GM21529 (cell line): ENCODE data around the gene WDHD1.
A peak's percentile ranks its signal among the peaks of the same experiment; 100 is the strongest.
"Not testable (repeated sequence)": the region's sequence is repeated elsewhere in the genome, so short reads cannot be mapped to it uniquely, and the experiment has no call there.

Experiments used
- ATAC-seq: cut with Tn5 transposase; IDR thresholded peaks from one replicate; pipeline ENCODE4 v1.9.1; 2021; ENCODE audit not compliant: unreplicated experiment

WDHD1 gene, protein sequence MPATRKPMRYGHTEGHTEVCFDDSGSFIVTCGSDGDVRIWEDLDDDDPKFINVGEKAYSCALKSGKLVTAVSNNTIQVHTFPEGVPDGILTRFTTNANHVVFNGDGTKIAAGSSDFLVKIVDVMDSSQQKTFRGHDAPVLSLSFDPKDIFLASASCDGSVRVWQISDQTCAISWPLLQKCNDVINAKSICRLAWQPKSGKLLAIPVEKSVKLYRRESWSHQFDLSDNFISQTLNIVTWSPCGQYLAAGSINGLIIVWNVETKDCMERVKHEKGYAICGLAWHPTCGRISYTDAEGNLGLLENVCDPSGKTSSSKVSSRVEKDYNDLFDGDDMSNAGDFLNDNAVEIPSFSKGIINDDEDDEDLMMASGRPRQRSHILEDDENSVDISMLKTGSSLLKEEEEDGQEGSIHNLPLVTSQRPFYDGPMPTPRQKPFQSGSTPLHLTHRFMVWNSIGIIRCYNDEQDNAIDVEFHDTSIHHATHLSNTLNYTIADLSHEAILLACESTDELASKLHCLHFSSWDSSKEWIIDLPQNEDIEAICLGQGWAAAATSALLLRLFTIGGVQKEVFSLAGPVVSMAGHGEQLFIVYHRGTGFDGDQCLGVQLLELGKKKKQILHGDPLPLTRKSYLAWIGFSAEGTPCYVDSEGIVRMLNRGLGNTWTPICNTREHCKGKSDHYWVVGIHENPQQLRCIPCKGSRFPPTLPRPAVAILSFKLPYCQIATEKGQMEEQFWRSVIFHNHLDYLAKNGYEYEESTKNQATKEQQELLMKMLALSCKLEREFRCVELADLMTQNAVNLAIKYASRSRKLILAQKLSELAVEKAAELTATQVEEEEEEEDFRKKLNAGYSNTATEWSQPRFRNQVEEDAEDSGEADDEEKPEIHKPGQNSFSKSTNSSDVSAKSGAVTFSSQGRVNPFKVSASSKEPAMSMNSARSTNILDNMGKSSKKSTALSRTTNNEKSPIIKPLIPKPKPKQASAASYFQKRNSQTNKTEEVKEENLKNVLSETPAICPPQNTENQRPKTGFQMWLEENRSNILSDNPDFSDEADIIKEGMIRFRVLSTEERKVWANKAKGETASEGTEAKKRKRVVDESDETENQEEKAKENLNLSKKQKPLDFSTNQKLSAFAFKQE

DNA sequence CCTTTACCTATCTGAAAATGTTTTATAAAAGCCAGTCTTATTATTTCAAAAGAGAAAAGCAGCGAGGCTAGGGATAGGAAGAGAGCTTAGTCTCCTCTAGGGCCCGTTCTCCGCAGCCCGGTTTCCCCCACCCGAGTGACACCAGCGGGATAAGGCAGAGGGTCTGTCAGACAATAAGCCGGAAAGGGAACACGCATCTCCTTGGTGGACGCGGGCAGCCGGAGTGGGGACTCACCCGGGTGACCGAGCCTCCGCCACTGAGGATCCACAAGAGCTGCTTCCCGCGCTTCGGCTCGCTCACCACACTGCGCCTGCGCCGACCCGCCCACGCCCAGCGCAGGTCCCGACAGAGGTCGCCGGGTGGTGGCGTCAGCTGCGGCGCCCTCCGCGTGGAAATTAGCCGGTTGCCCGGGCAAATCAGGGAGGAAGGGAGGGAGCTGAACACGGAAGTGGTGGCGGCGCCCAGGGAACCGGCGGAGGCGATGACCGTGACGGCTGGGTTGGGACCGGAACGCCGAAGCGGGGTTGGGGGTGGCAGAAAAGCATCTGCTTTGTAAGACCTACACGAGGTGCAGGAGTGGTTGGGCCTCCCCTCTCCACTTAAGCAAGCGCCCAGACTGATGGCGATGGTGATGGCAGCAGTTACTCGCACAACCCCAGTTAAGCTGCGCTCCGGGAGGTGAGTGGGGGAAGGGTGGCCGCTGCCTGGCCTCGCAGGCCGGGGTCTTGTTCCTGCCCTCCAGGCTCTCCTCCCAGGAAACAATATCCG, at the start of gene WDHD1, which contains the start of gene SOCS4:
TSS of gene WDHD1 (minus strand) at position 307 of the 769 bp plus-strand sequence. CDS start 312 bp downstream, outside the sequence.
TSS of gene SOCS4 (plus strand) at position 444 of the 769 bp plus-strand sequence. CDS start 15,806 bp downstream, outside the sequence.
- ATAC-seq, result peak; percentile 94

DNA sequence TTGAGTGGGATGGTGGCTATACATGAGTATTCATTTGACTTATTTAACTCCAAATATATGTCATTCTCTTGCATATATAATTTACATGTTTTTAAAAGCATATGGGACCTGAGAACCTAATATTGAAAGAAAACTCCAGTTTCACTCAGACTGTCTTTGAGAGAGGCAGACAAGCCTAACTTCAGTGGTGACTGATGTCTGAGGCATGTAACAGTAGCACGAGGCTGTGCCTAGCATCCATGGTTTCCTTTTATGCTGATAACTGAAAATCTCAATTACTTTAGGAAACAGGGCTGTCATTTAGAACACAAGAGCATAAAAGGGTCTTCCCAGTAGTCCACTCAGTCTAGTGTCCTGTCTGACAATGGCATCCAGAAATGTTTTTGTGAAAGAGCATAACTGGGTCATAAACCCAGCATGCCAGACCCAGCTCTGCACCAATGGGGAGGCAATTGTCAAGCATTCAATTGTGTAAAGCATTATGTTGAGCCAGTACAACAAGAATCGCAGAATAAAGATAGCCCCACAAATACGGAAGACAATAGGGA, 48.8 kb upstream of the WDHD1 start:
- ATAC-seq, result no peak

DNA sequence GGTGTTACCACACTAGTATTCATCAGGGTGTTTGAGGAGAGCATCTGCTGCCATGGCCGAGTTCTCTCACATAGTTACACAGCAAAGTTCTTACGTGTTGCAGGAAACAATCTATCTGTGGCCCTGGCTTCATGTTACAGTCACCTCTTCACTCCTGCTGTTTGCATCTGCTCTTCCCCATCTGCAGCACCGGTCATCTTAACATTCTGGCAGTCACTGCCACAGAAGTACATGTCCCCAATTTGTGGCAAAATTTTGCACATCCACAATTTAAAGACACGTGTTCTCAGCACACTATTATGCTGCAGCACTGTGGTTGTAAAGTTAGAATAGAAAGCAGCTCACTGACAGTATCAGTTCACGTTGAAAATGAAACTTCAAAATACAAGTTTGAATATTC, 47.8 kb upstream of the WDHD1 start:
- ATAC-seq, result peak; percentile 48

DNA sequence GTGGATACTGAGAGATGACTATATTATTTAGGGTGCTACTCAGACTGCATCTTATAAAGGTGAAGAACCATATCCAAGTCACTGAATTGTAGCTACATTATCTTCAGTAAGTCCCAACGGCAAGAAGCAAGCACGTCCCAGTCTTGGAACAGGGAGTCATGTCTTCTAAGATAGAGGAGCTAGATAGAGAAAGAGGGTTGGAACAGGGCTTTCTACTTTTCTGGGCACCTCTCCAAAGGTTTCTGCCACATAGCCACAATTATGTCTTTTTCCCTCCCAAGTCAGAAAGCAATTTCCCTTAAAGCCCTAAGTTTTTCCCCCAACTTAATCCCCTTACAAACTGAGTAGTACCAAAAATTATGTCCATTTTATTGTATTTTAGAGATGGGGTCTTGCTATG, 47.0 kb upstream of the WDHD1 start:
- no peak for ATAC-seq

DNA sequence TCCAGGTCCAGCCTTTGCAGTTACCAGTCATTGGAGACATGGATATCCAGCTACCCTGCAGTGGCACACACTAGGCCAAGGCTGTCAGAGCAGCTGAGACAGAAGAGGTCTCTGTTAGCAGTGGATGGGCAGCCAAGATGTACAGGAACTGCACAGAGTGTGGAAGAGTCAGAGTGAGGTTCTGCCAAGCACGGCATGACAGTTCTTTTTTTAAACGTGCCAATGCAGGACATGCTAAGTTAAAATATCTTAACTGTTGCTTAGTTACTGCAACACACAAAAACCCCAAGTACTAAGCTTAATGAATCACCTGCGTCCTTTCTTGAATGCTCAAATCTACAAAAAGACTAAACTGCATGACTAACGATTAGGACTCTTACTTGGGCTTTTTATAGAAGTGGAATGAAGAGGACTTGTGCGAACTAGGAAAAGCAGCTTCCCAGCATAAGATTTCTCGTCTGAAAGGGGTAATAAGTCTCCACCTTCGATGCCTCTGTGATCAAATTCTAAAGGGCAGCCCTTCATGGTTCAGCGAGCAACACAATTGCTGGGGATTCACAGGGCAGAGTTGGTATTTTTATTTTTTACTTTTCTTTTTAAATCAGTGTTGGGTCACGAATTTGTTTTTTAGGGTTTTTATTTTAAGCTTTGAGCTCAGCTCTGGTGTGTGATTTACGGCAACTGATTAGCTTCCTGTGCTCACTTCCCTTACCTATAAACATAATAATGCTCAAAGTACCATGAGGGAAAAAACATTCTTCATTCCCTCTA, 45.2 kb upstream of the WDHD1 start:
- ATAC-seq, result peak; percentile 49

DNA sequence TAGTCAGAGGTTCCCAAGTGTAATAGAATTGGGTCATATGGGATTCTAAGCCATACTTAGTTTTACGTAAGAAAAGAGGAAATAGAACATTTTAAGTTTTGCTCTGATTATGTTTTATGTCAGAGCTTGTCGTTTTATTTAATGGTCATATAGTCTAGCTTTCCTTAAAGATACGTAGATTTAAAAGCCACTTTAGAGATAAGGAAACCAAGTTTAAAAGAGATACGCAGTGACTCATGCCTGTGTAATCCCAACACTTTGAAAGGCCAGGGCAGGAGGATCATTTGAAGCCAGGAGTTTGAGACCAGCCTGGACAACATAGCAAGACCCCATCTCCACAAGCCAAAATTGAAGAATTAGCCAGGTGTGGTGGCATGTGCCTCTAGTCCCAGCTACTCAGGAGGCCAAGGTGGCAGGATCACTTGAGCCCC, 44.1 kb upstream of the WDHD1 start:
- ATAC-seq, result no peak

DNA sequence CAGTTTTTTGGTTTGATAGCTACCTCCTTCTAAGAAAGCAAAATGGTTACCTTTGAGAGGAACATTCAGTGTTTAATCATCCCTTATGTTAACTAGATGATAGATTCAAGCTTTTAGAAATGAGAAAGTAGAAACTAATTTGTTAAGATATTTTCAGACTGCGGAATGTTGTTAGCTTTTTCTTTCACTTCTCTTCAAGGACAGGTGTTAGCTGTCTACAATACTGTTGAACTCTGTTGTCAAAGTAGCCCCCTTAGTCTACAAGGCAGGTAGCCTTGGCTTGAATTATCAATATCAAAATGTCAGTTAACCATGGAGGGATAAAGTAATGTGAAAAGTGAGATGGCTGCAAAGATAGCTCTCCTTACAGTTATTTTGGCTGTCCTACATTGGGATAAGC, 39.3 kb upstream of the WDHD1 start:
- ATAC-seq, result no peak

DNA sequence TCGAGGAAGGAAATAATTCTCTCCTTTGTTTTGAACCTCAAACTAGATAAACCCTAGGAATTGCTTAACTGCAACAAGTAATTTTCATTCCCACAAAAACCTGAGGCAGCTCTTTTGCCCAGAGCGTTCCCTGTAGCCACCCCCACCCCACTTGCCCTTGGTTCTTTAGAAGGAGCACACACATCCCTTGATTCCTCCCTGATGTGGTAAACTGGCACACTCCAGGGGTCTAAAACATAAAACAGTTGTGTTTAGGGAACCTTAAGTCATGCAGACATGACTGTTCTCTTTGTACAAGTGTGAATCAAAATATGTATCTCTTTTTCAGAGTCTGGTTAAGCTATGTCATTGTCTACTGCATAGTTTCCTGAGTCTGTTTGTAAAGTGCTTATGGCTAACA, 38.5 kb upstream of the WDHD1 start:
- no peak for ATAC-seq

DNA sequence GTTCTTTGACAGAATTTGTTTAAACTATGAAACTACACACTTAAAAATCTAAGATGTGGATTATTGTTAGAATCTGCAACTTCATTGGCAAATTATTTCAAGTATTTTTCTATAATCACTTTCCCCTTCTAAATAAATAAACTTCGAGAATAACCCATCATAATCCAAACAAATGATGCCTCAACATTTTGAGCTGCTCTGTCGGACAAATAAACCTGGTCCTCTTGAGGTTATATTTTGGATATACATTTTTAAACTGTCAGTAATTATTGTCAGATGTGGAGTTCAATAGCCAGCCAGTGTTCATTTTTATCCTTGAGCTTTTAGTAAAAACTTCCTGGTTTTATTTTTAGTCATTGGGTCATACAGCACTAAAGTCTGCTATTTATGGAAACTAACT, 38.0 kb upstream of the WDHD1 start:
- not testable (repeated sequence) for ATAC-seq

DNA sequence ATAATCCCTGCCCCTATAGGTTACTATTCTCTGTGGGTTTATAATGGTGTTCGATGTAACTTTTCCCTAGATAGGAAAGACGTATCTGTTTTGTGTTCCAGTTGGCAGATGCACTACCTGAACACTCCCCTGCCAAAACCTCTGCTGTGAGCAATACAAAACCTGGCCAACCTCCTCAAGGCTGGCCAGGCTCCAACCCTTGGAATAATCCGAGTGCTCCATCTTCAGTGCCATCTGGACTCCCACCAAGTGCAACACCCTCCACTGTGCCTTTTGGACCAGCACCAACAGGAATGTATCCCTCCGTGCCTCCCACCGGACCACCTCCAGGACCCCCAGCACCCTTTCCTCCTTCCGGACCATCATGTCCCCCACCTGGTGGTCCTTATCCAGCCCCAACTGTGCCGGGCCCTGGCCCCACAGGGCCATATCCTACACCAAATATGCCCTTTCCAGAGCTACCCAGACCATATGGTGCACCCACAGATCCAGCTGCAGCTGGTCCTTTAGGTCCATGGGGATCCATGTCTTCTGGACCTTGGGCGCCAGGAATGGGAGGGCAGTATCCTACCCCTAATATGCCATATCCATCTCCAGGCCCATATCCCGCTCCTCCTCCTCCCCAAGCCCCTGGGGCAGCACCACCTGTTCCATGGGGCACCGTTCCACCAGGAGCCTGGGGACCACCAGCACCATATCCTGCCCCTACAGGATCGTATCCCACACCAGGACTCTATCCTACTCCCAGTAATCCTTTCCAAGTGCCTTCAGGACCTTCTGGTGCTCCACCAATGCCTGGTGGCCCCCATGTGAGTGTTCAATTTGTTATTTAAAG, 35.8 kb upstream of the WDHD1 start:
- no peak for ATAC-seq

DNA sequence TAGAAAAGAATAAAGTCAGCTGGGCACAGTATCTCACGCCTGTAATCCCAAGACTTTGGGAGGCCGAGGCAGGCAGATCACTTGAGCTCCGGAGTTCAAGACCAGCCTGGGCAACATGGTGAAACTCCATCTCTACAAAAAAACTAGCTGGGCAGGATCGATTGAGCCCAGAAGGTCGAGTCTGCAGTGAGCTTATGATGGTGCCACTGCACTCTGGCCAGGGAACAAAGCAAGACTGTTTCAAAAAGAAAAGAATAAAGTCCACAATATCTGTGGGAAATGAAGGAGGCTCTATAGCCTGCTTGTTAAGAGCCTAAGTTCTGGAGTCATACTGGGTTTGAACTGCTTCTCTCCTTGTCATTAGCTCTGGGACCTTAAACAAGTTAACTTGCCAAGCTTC, 32.4 kb upstream of the WDHD1 start:
- no peak for ATAC-seq

DNA sequence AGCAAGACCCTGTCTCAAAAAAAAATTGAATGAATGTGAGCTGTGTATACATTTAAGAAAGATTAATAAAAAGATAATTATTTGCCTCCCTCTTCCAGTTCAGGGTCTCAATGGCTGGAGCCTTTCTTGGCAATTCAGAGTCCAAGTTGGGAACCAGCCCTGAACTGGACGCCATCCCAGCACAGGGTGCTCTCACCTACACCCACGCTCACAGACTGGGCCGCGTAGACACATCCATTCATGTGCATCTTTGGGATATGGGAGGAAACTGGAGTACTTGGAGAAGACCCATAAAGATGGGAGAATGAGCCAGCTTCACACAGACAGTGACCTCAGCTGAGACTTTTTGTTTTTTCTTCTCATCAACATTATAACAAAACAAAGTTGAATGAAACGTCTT, 31.0 kb upstream of the WDHD1 start:
- ATAC-seq, result no peak

DNA sequence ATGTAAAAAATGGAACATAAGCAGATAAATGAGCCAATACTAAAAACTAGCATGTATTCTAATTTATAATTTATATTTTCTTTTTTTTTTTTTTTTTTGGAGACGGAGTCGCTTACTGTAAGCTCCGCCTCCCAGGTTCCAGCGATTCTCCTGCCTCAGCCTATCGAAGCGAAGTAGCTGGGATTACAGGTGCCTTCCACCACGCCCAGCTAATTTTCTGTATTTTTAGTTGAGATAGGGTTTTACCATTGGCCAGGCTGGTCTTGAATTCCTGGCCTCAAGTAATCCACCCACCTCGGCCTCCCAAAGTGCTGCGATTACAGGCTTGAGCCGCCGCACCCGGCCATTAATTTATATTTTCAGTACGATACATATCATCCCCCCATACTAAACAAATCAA, 27.2 kb upstream of the WDHD1 start:
- no peak for ATAC-seq

DNA sequence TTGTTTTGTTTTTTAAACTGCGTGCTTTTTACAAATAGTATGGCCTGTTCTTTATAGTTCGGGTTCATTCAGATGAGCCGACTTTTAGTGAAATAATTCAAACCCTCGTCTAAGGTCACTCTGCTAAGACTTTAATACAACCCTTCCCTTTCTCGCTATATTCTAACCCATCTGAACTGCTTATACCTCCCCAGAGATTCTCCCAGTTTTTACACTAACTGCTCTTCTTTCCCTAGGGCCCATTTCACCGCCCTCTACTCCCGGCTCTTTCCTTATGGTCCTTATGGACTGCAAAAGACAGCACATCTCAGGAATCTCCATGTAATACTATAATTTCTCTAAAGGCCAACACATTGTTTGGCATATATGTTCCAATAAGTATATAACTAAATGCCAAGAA, 26.6 kb upstream of the WDHD1 start:
- no peak for ATAC-seq

DNA sequence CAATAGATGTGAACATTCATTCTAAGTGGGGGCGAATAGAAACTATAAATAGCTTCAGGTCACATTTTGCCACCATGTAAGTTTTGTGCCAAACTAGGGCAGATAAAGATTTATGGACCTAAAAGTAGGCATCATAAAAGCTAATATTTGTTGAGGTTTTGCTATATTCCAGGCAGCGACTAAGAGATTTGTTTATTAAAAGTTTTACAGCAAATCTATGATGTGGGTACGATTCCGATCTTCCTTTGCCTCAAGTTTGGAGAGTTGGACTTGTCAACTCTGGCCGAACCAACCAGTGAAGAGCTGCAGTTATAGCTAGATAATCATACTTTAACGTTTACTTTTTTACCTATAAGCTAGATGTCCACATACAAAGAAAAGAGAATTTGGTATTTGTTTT, 26.1 kb upstream of the WDHD1 start:
- no peak for ATAC-seq

DNA sequence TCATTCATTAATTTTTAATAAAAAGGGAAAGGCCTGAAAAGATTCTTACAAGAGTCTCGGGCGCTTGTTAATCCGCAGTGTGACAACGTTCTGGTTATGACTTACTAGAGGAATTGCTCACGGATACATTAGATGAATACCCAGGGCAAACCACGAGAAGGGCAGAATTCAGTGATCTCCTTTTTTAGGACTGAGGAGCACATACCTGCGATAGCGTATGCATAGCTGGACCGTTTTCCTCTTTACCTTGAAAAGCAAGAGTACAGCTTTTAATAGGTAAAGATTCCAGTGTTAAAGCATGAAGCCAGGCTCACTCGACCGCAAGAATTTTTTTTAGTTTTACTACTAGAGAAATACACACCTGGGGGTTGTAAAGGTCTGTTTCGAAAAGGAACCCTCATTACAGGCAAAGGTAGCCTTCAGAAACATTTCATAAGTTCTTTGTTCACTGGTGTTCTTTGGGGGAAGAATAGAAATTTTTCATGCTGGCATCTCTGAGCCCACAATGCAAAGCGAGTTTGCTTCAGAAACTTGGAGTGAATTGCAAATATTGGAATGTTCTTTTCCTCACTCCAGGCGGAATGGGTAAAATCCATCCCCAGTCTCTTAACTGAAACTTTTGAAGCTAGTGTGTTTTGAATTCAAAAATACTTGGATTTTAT, 25.5 kb upstream of the WDHD1 start:
- peak; percentile 11 for ATAC-seq

DNA sequence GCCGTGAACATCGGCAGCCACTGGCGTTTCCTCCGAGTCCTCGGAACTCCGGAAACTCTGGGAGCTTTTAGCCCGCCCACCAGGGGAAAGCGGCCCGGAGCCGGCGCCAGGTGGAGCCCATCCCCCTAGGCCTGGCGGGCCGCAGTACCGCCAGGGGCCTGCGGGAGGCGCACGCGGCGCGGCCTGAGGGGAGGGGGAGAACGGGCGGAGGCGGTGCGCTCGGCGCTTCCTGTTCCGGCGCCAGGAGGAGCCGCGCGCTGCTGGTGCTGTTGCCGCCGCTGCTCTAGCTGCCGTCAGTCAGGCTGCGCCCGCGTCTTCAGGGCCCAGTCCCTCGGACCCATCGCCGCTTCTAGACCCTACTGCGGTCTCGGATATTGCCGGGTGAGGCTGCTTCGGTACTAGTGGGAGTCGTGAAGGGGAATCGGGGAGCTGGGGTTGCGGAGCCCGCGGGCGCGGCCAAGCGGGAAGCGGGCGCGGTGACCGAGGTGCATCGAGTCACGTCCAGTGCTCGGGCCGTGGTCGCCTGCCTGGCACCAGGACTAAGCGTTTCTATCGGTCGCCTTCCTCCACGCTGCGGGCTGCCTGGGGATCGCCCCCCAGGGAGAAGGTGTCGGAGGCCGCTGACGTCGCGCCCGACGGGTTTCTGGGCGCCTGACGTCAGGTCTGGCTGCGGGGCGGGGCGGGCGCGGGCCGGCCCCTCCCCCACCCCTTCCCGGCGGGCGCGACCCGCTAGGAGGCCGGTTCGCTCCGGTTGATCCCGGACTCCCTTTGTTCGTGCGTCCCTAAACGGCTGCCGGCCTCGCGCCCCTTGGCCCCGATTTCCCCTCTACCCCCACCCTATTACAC, 24.7 kb upstream of the WDHD1 start, which contains the start of gene MAPK1IP1L:
TSS of gene MAPK1IP1L (plus strand) at position 225 of the 846 bp plus-strand sequence. CDS start 10,037 bp downstream, outside the sequence.
- ATAC-seq, result peak; percentile 91
